Fibroblast of skin of left quadriceps (primary cell): ENCODE data around the gene SRGN.

Experiments
- DNase-seq, 2 experiments: peaks; one replicate each; pipeline ENCODE4 v3.0.0-alpha.2; 2013; ENCODE audit warnings: low read depth in 2 of 2

SRGN gene

DNA sequence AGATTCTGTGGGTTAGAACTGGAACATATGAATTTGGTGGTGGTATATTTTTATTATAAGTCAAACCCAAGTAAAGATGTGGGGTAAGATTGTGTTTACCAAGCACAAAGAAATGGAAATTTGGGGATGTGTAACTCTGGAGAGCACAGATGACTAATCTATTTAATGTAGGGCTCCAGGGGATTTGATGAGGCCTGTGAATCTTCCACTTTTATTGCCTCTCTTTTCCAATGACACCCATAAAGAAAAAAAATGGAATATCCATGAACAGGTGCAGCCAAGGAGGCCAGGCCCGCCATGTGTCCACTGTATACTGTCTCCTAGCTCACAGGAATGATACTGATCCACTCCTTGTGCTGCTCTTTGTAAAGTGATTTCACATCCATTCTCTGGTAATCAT, 2.8 kb downstream of the SRGN start:
- no peak for DNase-seq

DNA sequence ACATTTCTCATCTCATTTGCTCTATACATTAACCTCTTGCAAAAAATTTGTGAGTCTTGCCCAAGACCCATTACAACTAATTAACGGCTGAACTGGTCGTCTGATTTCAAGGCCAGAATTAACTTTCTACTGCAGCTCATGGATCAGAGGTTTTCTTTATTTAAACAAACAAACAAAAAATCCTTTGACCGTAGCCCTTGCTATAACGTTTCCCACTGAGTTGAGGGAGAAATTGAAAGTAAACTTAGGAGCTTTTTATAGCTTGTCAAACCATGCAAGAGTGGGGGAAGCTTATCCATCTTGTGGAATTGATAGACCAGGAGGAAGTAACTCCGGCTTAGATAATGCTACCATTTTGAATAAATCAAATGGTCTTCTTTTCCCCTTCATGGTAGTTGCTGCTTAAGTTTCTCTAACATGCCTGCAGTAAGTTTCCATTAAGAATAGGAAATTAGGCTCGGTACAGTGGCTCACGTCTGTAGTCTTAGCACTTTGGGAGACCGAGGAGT, 3.3 kb downstream of the SRGN start:
- no peak for DNase-seq

GRCh38 chr10:69092959-69093850, 5.3 kb downstream of the SRGN start:
- peak; percentile 67 to 73 for DNase-seq

DNA sequence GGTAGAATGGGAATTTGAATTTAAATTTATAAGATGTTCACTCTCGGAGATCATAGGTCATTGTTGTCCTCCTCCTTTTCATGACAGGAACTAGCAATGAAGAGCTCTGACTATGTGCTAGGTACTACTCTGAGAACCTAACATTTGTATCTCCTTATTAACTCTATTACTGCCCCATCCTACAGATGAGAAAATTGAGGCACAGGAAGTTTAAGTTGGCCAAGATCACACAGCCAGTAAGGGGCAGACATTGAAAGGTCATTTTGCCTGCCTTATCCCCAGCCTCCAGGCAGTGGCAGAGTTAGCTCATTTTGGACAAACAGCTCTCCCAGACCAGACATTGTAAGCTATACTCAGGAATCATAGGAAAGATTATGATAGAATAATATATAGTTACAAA, 6.0 kb downstream of the SRGN start:
- no peak for DNase-seq

GRCh38 chr10:69096045-69096444, 8.1 kb downstream of the SRGN start:
- no peak for DNase-seq

GRCh38 chr10:69097729-69098128, 9.8 kb downstream of the SRGN start:
- DNase-seq = no peak

GRCh38 chr10:69100136-69100872, 12.4 kb downstream of the SRGN start:
- DNase-seq = no peak

GRCh38 chr10:69101451-69102095, 13.7 kb downstream of the SRGN start:
- no peak for DNase-seq

- no peak for DNase-seq
Observed at GRCh38 chr10:69102440-69102839, 14.5 kb downstream of the SRGN start.

DNA sequence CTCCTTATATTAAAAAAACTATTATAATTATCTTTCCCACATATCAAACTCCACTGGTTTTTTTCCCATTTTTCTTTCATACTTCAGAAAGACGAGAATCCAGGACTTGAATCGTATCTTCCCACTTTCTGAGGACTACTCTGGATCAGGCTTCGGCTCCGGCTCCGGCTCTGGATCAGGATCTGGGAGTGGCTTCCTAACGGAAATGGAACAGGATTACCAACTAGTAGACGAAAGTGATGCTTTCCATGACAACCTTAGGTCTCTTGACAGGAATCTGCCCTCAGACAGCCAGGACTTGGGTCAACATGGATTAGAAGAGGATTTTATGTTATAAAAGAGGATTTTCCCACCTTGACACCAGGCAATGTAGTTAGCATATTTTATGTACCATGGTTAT, 15.9 kb downstream of the SRGN start:
- no peak for DNase-seq

DNA sequence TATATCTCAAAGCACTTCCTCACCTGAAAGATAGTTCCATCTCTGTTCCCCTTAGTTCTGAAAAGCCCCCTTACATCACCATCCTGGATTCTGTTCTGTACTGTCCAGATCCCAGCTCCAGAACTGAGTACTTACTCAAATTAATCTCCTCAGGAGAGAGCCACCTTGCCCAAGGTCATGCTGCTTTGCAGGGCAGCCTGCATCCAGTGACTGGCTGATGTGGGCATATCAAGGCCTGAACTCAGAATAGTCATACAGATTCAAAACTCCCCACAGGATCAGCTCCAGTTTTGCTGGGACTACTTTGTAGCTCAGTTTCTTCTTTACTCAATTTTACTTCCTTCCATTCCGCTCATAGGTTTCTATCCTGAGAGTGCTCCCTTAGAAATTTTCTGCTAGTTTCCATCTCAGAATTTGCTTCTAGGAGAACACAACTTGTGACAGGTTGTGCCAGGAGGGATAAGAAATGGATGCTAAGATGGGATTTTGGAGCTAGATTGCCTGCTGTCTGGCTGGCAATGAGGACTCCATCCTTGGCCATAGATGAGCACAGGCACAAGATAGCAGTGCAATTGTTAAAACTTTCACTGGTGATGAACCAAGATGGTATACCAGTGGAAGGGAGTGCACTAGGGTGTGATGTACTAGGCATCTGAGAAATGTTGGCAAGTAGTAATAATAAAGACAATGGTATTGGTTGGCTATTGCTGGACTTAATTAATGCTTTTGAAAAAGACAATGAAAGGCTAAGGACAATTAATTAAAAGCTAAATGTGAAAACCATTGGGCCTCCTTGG, 17.3 kb downstream of the SRGN start:
- DNase-seq = no peak

GRCh38 chr10:69107176-69107490, 19.2 kb downstream of the SRGN start:
- DNase-seq = no peak

- DNase-seq = no peak
Observed at GRCh38 chr10:69107699-69108098, 19.8 kb downstream of the SRGN start.

GRCh38 chr10:69119896-69120295, 32.0 kb downstream of the SRGN start:
- no peak for DNase-seq

- DNase-seq = peak; percentile 42 to 45
Observed at GRCh38 chr10:69123306-69123746, 35.4 kb downstream of the SRGN start.

GRCh38 chr10:69123747-69124562, 36.1 kb downstream of the SRGN start, which contains the start of gene VPS26A:
TSS of gene VPS26A (plus strand) at chr10:69124178. CDS start at chr10:69124278, 100 bp downstream.
- DNase-seq = peak; percentile 96 to 97

DNA sequence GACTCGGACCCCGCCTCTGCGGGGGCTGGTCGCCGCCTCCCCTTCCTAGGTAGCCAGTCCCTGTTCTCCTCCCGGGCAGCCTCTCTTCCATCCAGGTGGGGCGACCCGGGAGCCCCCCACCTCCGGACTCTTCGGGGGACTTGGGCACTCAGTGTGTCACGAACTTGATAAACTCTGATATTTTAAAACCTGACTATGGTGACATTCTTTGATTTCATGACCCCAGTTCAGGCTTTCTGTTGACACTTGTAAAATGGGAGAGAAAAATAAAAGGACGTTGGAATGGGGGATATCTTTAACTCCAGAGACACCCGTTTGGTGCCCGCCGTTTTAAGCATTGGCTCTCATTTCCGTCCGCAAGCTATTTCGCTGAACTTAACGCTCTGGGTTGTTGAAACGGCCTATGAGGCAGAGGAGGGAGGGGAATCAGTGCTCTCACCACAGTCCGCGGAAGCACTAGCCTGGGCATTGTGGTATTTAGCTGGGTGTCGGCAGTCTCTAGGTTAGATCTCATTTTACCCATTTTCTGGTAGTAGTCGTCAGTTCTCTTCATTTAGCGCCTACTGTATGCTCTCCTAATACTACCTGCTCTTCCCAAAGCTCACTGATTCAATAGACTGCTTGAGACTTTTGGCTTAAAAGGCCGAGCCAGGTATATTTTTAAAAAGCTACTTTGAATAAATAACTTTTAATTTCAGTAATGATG, 36.8 kb downstream of the SRGN start:
- peak in 1 of 2 experiments; percentile 9 for DNase-seq

DNA sequence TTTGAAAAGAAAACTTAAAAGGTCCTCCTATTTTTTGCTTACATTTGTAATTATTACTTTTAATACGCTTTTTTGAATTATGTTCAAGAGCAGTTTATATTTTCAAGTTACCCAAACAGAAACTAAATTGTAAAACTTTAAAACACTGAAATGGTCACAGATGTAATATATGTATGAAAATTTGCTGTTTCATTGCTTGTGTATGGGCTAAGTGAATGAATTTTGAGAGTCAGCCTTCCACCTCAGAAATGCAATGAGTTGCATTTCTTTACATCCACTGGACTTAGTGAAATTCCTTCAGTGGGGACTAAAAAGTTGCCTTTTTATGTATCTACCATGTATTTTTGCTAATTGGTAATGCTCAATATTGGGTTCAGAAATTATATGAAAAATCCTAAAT, 37.7 kb downstream of the SRGN start:
- DNase-seq = no peak

- no peak for DNase-seq
Observed at GRCh38 chr10:69130251-69130650, 42.3 kb downstream of the SRGN start.

GRCh38 chr10:69139961-69140360, 52.1 kb downstream of the SRGN start:
- DNase-seq = no peak
